HUES6 (cell line): ENCODE data around the gene BMF.
"Not testable (repeated sequence)": the region's sequence is repeated elsewhere in the genome, so short reads cannot be mapped to it uniquely, and the experiment has no call there.

Experiments used
- H3K27ac ChIP-seq: 2 replicates; pipeline ENCODE4 v1.7.0; 2013; ENCODE audit warnings: low read depth, mild to moderate bottlenecking, low read length, inconsistent platforms
- H3K27me3 ChIP-seq: 2 replicates; pipeline ENCODE4 v1.6.1; 2013; ENCODE audit warnings: low read length; ENCODE audit not compliant: control insufficient read depth, insufficient read depth
- H3K36me3 ChIP-seq: 2 replicates; pipeline ENCODE4 v1.6.1; 2013; ENCODE audit warnings: low read length; ENCODE audit not compliant: control insufficient read depth, insufficient read depth
- H3K4me1 ChIP-seq: 2 replicates; pipeline ENCODE4 v1.6.1; 2013; ENCODE audit warnings: low read length; ENCODE audit not compliant: control insufficient read depth, insufficient read depth
- H3K4me3 ChIP-seq: 2 replicates; pipeline ENCODE4 v1.5.1; 2013; ENCODE audit warnings: low read depth, low read length
- H3K9ac ChIP-seq: one replicate; pipeline ENCODE4 v1.6.1; 2013; ENCODE audit warnings: mild to moderate bottlenecking, low read length
- H3K9me3 ChIP-seq: 2 replicates; pipeline ENCODE4 v1.6.1; 2013; ENCODE audit warnings: low read depth, low read length; ENCODE audit not compliant: control insufficient read depth, insufficient read depth

Gene BMF

GRCh38 chr15:40125950-40126349 is 17.3 kb upstream of the BMF start:
- H3K9me3 ChIP-seq: no peaks in the 10 kb centered on the region
- H3K27me3 ChIP-seq: peaks cover 18% of the 10 kb centered on the region; the same call in 1 of the 2 replicates
- H3K27ac ChIP-seq: no peak overlapping the region
- no peak overlapping the region for H3K9ac ChIP-seq
- H3K36me3 ChIP-seq: no peaks in the 10 kb centered on the region
- no peak overlapping the region for H3K4me3 ChIP-seq
- H3K4me1 ChIP-seq: peaks cover 17% of the 10 kb centered on the region; the same call in 1 of the 2 replicates

DNA sequence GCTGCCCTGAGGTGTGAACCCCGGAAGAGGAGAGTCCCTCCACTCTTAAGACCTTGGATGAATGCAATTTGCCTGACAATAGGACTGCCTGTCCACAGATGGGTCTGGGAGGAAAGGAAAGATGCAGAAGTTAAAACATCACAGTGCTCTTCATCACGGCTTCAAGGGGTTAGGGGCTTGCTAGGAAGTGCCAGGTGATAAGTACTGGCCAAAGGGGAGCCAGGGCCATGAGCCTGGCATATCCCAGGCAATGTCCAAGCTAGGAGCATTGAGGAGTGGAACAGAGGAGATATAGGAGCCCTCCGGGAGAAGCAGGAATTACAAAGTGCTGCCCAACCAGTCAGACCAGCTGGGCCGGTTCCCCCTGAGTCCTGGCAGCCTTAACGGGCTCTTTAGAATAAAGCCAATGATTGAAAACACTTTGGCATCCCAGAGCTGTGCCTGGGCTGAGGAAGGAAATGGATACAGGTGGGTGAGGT is 16.2 kb upstream of the BMF start:
- H3K36me3 ChIP-seq, H3K9ac ChIP-seq, H3K27ac ChIP-seq, H3K9me3 ChIP-seq, H3K4me3 ChIP-seq: not testable (repeated sequence)
- H3K4me1 ChIP-seq: peaks cover 17% of the 10 kb centered on the region; the same call in 1 of the 2 replicates
- peaks cover 17% of the 10 kb centered on the region; the same call in 1 of the 2 replicates for H3K27me3 ChIP-seq

GRCh38 chr15:40124333-40124732 is 15.7 kb upstream of the BMF start:
- H3K4me1 ChIP-seq: peaks cover 17% of the 10 kb centered on the region; the same call in 1 of the 2 replicates
- H3K27ac ChIP-seq, H3K4me3 ChIP-seq, H3K9me3 ChIP-seq, H3K9ac ChIP-seq, H3K36me3 ChIP-seq: not testable (repeated sequence)
- peaks cover 15% of the 10 kb centered on the region; the same call in 1 of the 2 replicates for H3K27me3 ChIP-seq

- H3K9ac ChIP-seq, H3K27ac ChIP-seq, H3K4me3 ChIP-seq, H3K36me3 ChIP-seq, H3K9me3 ChIP-seq: not testable (repeated sequence)
- peaks cover 17% of the 10 kb centered on the region; the same call in 1 of the 2 replicates for H3K4me1 ChIP-seq
- H3K27me3 ChIP-seq: peaks cover 12% of the 10 kb centered on the region; the same call in 1 of the 2 replicates
Observed at GRCh38 chr15:40123863-40124262, 15.2 kb upstream of the BMF start.

DNA sequence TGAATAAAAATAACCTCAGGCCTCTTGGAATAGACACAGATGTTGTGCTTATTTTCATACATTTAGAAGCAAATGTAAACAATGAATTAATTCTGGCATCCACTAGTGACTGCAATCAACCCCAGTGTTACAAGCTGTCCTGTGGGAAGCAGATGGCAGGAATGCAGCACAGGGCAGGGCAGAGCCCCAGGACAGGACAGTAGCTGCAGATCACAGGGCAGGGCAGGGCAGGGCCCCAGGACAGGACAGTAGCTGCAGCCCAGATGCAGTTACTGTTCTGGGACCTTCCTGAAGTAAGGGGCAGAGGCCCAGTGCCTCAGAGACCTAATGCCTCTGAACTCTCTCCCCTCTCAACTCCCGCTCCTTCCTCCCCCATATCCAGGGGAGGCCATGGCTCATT is 14.3 kb upstream of the BMF start:
- H3K9ac ChIP-seq, H3K4me3 ChIP-seq, H3K27me3 ChIP-seq, H3K9me3 ChIP-seq, H3K27ac ChIP-seq, H3K36me3 ChIP-seq: not testable (repeated sequence)
- H3K4me1 ChIP-seq: peaks cover 17% of the 10 kb centered on the region; the same call in 1 of the 2 replicates

DNA sequence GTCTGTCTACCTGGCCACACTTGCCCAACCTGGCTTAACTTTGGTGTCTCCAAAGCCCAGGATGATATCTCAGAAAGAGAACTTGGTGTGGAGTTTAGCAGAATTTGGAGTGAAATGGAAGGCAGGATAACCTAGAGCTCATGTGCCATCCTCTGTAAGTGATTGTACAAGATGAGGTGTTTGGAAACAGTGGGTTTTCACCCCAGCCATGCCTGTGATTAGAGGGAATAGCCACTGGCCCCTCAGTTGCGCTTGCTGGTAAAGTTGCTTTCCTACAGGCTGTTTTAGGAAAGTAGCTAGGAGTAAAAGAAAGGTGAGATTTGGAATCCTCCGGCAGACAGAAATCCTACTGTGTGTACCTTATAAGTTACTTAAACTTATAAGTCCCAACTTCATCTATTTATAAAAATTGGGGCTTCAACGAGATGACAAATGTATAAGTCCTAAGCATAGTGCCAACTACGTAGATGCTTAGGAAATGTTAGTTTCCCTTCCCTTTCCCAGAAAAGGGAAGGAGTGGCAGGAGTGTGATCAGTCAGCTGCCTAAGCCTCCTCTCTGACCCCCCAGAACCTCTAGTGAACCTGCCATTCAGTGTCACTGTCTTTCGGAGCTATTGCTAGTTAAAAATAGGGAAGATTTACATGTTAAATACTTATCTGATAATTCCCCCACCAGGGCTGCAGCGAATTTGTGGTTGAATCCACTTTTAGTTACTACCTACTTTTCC is 13.4 kb upstream of the BMF start:
- H3K36me3 ChIP-seq: no peaks in the 10 kb centered on the region
- H3K27me3 ChIP-seq: no peaks in the 10 kb centered on the region; the same call in 1 of the 2 replicates
- no peaks in the 10 kb centered on the region for H3K9me3 ChIP-seq
- H3K4me3 ChIP-seq: no peak overlapping the region
- H3K9ac ChIP-seq: no peak overlapping the region
- H3K27ac ChIP-seq: no peak overlapping the region
- H3K4me1 ChIP-seq: peaks cover 17% of the 10 kb centered on the region; the same call in 1 of the 2 replicates

- H3K9ac ChIP-seq: no peak overlapping the region
- H3K4me1 ChIP-seq: peaks cover 20% of the 10 kb centered on the region
- H3K27ac ChIP-seq: no peak overlapping the region
- H3K9me3 ChIP-seq: no peaks in the 10 kb centered on the region
- no peak overlapping the region for H3K4me3 ChIP-seq
- no peaks in the 10 kb centered on the region for H3K36me3 ChIP-seq
- no peaks in the 10 kb centered on the region for H3K27me3 ChIP-seq
Observed at GRCh38 chr15:40118473-40118872, 9.8 kb upstream of the BMF start.

GRCh38 chr15:40115670-40116093 is 7.0 kb upstream of the BMF start:
- no peak overlapping the region for H3K9ac ChIP-seq
- H3K4me1 ChIP-seq: peaks cover 14% of the 10 kb centered on the region
- H3K9me3 ChIP-seq: no peaks in the 10 kb centered on the region
- no peaks in the 10 kb centered on the region for H3K27me3 ChIP-seq
- H3K27ac ChIP-seq: no peak overlapping the region
- H3K36me3 ChIP-seq: no peaks in the 10 kb centered on the region
- no peak overlapping the region for H3K4me3 ChIP-seq

DNA sequence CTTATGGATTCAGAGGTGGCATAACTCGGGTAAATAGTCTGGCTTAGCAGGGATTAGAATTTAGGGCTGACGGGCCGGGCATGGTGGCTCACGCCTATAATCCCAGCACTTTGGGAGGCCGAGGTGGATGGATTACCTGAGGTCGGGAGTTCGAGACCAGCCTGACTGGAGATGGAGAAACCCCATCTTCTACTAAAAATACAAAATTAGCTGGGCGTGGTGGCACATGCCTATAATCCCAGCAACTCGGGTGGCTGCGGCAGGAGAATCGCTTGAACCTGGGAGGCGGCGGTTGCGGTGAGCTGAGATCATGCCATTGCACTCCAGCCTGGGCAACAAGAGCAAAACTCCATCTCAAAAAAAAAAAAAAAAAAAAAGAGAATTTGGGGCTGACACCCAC is 6.4 kb upstream of the BMF start:
- H3K4me1 ChIP-seq: peaks cover 14% of the 10 kb centered on the region
- not testable (repeated sequence) for H3K9ac ChIP-seq, H3K27me3 ChIP-seq, H3K27ac ChIP-seq, H3K36me3 ChIP-seq, H3K9me3 ChIP-seq, H3K4me3 ChIP-seq

- Histone ChIP-seq H3K4me1 (peaks cover 18% of the 10 kb centered on the region), H3K36me3 (no peaks in the 10 kb centered on the region), H3K9ac (no peak overlapping the region), H3K4me3 (no peak overlapping the region), H3K27me3 (no peaks in the 10 kb centered on the region), H3K9me3 (no peaks in the 10 kb centered on the region), H3K27ac (no peak overlapping the region)
Observed at GRCh38 chr15:40114218-40114617, 5.5 kb upstream of the BMF start.

DNA sequence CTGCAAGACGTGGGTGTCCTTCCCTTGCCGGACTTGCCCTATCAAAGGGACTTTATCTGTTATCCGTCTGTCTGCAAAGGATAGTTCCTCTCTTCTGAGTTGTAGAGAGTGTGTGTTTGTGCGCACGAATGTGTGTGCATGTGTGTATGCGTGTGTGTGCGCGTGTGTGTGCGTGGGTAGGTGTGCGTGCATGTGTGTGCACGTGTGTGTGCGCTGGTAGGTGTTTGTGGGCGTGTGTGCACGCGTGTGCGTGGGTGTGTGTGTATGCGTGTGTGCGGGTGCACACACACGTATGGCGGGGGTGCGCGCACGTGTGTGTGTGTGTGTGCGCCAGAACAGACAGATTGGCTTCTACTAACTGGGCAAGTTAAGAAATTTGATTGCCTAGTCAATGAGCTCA is 4.1 kb upstream of the BMF start:
- H3K27ac ChIP-seq: no peak overlapping the region
- H3K4me3 ChIP-seq: no peak overlapping the region
- peaks cover 23% of the 10 kb centered on the region for H3K4me1 ChIP-seq
- H3K36me3 ChIP-seq: no peaks in the 10 kb centered on the region
- H3K9me3 ChIP-seq: no peaks in the 10 kb centered on the region
- no peaks in the 10 kb centered on the region for H3K27me3 ChIP-seq
- H3K9ac ChIP-seq: no peak overlapping the region
